Gastroesophageal sphincter (tissue), 4 donors: ENCODE results near the gene CBLN1. TPM values are rescaled to one million over a fixed set of nuclear protein-coding genes. Genes with fewer than 3 reads are reported as not detected.

ENCODE experiments used
- ATAC-seq: fragments of 150-250 bp; one replicate; pipeline ENCODE4 v1.9.1; 2016; ENCODE audit warnings: mild to moderate bottlenecking, moderate library complexity
- H3K27ac ChIP-seq, 4 donors: fragments of 200-600 bp; sonication (generic) in 3 of 4; 1 replicate in 3 of 4; 2 replicates in 1 of 4; pipeline ENCODE4 v1.5.1; 2016 to 2019
- H3K27me3 ChIP-seq: fragments of 200-600 bp; sonication (generic); one replicate; pipeline ENCODE4 v1.5.1; 2019
- H3K36me3 ChIP-seq, 2 donors: fragments of 200-600 bp; sonication (generic); one replicate each; pipeline ENCODE4 v1.5.1; 2019; ENCODE audit warnings: control low read depth in 1 of 2
- H3K4me1 ChIP-seq, 3 donors: fragments of 200-600 bp; sonication (generic); 1 replicate in 2 of 3; 2 replicates in 1 of 3; pipeline ENCODE4 v1.5.1; 2016 to 2019; ENCODE audit warnings: control low read depth in 2 of 3
- H3K4me3 ChIP-seq, 2 donors: fragments of 200-600 bp; sonication (generic); one replicate each; pipeline ENCODE4 v1.5.1; 2019; ENCODE audit warnings: mild to moderate bottlenecking in 1 of 2, moderate library complexity in 1 of 2
- H3K9me3 ChIP-seq, 3 donors: fragments of 200-600 bp; sonication (generic); one replicate each; pipeline ENCODE4 v1.5.1; 2017 to 2019; ENCODE audit warnings: control low read depth in 2 of 3
- EP300 ChIP-seq: sonication (generic); formaldehyde crosslinking; IDR thresholded peaks from one replicate; pipeline ENCODE4 v1.6.1; 2017; ENCODE audit warnings: antibody characterized with exemption, mild to moderate bottlenecking
- POLR2A ChIP-seq, 2 donors: fragments of 450-650 bp; IDR thresholded peaks; one replicate each; pipeline ENCODE4 v1.6.1; 2017; ENCODE audit warnings: antibody characterized with exemption in 2 of 2, mild to moderate bottlenecking in 2 of 2, moderate library complexity in 1 of 2
- POLR2AphosphoS5 ChIP-seq: sonication (generic); formaldehyde crosslinking; IDR thresholded peaks from one replicate; pipeline ENCODE4 v1.6.1; 2017; ENCODE audit warnings: antibody characterized with exemption
- WGBS, 2 donors: methylation state at CpG; one replicate each; pipeline ENCODE4 v1.1.5; 2018; ENCODE audit warnings: low coverage in 1 of 2; 5-methylcytosine and 5-hydroxymethylcytosine counted together
- total RNA-seq, 4 donors: library from RNA; depleted of rRNA; stranded (reverse); fragments of >200 nt; gene quantifications; one replicate each; pipeline ENCODE4 v1.1.0, GENCODE V29; 2016
- TF ChIP-seq, protein P1 (sequence below), 4 experiments: fragments of 200-600 bp in 2 of 4; fragments of 450-650 bp in 2 of 4; sonication (generic) in 1 of 4; IDR thresholded peaks; one replicate each; pipeline ENCODE4 v1.5.1; 2017 to 2019; ENCODE audit warnings: antibody characterized with exemption in 4 of 4, mild to moderate bottlenecking in 2 of 4, moderate library complexity in 2 of 4

The CBLN1 gene
- total RNA-seq, 4 donors from 2014 or later: 0.45 to 1.3 TPM; not detected in 2

- ATAC-seq: no peak
- H3K4me1 ChIP-seq: peaks cover 0 to 59% (median 19%) of the 10 kb centered on the region in 3 donors
- no peaks in the 10 kb centered on the region for H3K36me3 ChIP-seq
- TF ChIP-seq POLR2AphosphoS5: no peak
- H3K27me3 ChIP-seq: peaks cover 100% of the 10 kb centered on the region
- H3K4me3 ChIP-seq: peak overlapping the region in 1 of 2 donors; percentile 57
- H3K27ac ChIP-seq: no peak overlapping the region
- WGBS, 2 donors: 1 to 3% methylated on average over 15 to 26 of the region's 49 CpGs
- no peaks in the 10 kb centered on the region for H3K9me3 ChIP-seq
These were observed 1.2 kb upstream of the CBLN1 start for GRCh38 chr16:49282690-49283375.

GRCh38 chr16:49281843-49282642 lies 405 bp upstream of the CBLN1 start:
- H3K27me3 ChIP-seq: peaks cover 100% of the 10 kb centered on the region
- H3K9me3 ChIP-seq: no peaks in the 10 kb centered on the region
- peak overlapping the region in 1 of 2 donors; percentile 57 for H3K4me3 ChIP-seq
- TF ChIP-seq EP300: no peak
- TF ChIP-seq, protein P1, sequence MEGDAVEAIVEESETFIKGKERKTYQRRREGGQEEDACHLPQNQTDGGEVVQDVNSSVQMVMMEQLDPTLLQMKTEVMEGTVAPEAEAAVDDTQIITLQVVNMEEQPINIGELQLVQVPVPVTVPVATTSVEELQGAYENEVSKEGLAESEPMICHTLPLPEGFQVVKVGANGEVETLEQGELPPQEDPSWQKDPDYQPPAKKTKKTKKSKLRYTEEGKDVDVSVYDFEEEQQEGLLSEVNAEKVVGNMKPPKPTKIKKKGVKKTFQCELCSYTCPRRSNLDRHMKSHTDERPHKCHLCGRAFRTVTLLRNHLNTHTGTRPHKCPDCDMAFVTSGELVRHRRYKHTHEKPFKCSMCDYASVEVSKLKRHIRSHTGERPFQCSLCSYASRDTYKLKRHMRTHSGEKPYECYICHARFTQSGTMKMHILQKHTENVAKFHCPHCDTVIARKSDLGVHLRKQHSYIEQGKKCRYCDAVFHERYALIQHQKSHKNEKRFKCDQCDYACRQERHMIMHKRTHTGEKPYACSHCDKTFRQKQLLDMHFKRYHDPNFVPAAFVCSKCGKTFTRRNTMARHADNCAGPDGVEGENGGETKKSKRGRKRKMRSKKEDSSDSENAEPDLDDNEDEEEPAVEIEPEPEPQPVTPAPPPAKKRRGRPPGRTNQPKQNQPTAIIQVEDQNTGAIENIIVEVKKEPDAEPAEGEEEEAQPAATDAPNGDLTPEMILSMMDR (IDR thresholded peaks at IDR 0.05): peak in 2 of 4 experiments; percentile 34 to 42
- no CpG with 5 or more reads among the region's 124 CpGs for WGBS, 2 donors
- H3K4me1 ChIP-seq: peaks cover 0 to 67% (median 25%) of the 10 kb centered on the region in 3 donors
- peak overlapping the region in 1 of 4 donors; percentile 57 for H3K27ac ChIP-seq
- ATAC-seq: peak; percentile 88
- H3K36me3 ChIP-seq: no peaks in the 10 kb centered on the region

- WGBS, 2 donors: 0% methylated on average over 10 of the region's 37 CpGs; no CpG with 5 or more reads in 1 of the 2 donors
- H3K4me3 ChIP-seq: peak overlapping the region in 1 of 2 donors; percentile 57
- no peaks in the 10 kb centered on the region for H3K36me3 ChIP-seq
- H3K4me1 ChIP-seq: peaks cover 0 to 70% (median 25%) of the 10 kb centered on the region in 3 donors
- peaks cover 100% of the 10 kb centered on the region for H3K27me3 ChIP-seq
- ATAC-seq: no peak
- no peak for TF ChIP-seq EP300
- no peak for TF ChIP-seq POLR2A (IDR thresholded peaks at IDR 0.05)
- TF ChIP-seq, protein P1 (IDR thresholded peaks at IDR 0.05): no peak
- no peak for TF ChIP-seq POLR2AphosphoS5
- H3K9me3 ChIP-seq: no peaks in the 10 kb centered on the region
- no peak overlapping the region for H3K27ac ChIP-seq
These were observed 732 bp downstream of the CBLN1 start for GRCh38 chr16:49280841-49281371.

GRCh38 chr16:49280105-49280741 lies 1.4 kb downstream of the CBLN1 start:
- H3K27me3 ChIP-seq: peaks cover 100% of the 10 kb centered on the region
- ATAC-seq: no peak

More at GRCh38 chr16:49280105-49280741, 1.4 kb downstream of the CBLN1 start:
- TF ChIP-seq POLR2A (IDR thresholded peaks at IDR 0.05) (no peak), POLR2AphosphoS5 (no peak), EP300 (no peak)
- TF ChIP-seq, protein P1 (IDR thresholded peaks at IDR 0.05): no peak
- H3K4me1 ChIP-seq: peaks cover 0 to 71% (median 25%) of the 10 kb centered on the region in 3 donors
- H3K27ac ChIP-seq: no peak overlapping the region
- H3K9me3 ChIP-seq: no peaks in the 10 kb centered on the region
- no peaks in the 10 kb centered on the region for H3K36me3 ChIP-seq
- WGBS, 2 donors: 1% methylated on average over 14 of the region's 39 CpGs; no CpG with 5 or more reads in 1 of the 2 donors
- no peak overlapping the region for H3K4me3 ChIP-seq
